HEK293T (cell line): ENCODE data around the gene SPATA2.
"Not testable (repeated sequence)": the region's sequence is repeated elsewhere in the genome, so short reads cannot be mapped to it uniquely, and the experiment has no call there.

Experiments
- CTCF ChIA-PET: fragments of 350-600 bp; formaldehyde crosslinking; extraction: SDS; loops from one replicate; lab custom pipeline; 2021; ENCODE audit warnings: antibody characterized with exemption, inconsistent platforms; lab: Yijun Ruan, JAX
- POLR2A ChIA-PET: fragments of 350-600 bp; formaldehyde crosslinking; extraction: SDS; loops from one replicate; lab custom pipeline; 2020; ENCODE audit warnings: antibody characterized with exemption, inconsistent platforms; lab: Yijun Ruan, JAX
- DNase-seq: peaks from one replicate; pipeline ENCODE4 v3.0.0; 2012; ENCODE audit warnings: mixed read lengths; ENCODE audit errors: extremely low spot score
- ARNT ChIP-seq: fragments of 450-650 bp; IDR thresholded peaks from 2 replicates; pipeline ENCODE4 v1.6.1; 2017; ENCODE audit warnings: mild to moderate bottlenecking
- BHLHE40 ChIP-seq: fragments of 450-650 bp; IDR thresholded peaks from 2 replicates; pipeline ENCODE4 v1.6.1; 2016; ENCODE audit warnings: mild to moderate bottlenecking, moderate library complexity, borderline replicate concordance
- CTBP1 ChIP-seq: fragments of 450-650 bp; IDR thresholded peaks from 2 replicates; pipeline ENCODE4 v1.6.1; 2016; ENCODE audit warnings: borderline replicate concordance
- ELF4 ChIP-seq: fragments of 450-650 bp; IDR thresholded peaks from 2 replicates; pipeline ENCODE4 v1.6.1; 2017; ENCODE audit warnings: antibody characterized with exemption
- FOXA1 ChIP-seq: fragments of 450-650 bp; IDR thresholded peaks from 2 replicates; pipeline ENCODE4 v1.6.1; 2016; ENCODE audit warnings: mild to moderate bottlenecking
- FOXM1 ChIP-seq: fragments of 450-650 bp; IDR thresholded peaks from 2 replicates; pipeline ENCODE4 v1.6.1; 2017; ENCODE audit warnings: mild to moderate bottlenecking, borderline replicate concordance
- HDGF ChIP-seq: fragments of 450-650 bp; IDR thresholded peaks from 2 replicates; pipeline ENCODE4 v1.6.1; 2017; ENCODE audit warnings: antibody characterized with exemption, borderline replicate concordance
- L3MBTL2 ChIP-seq: fragments of 450-650 bp; conservative IDR thresholded peaks from 2 replicates; pipeline ENCODE4 v1.6.1; 2016; ENCODE audit warnings: mild to moderate bottlenecking
- LEF1 ChIP-seq: fragments of 450-650 bp; IDR thresholded peaks from 2 replicates; pipeline ENCODE4 v1.6.1; 2017; ENCODE audit warnings: mild to moderate bottlenecking, borderline replicate concordance
- NFRKB ChIP-seq: fragments of 450-650 bp; IDR thresholded peaks from 2 replicates; pipeline ENCODE4 v1.6.1; 2016; ENCODE audit warnings: mild to moderate bottlenecking, moderate library complexity
- SP1 ChIP-seq: fragments of 450-650 bp; IDR thresholded peaks from 2 replicates; pipeline ENCODE4 v1.6.1; 2017
- SUZ12 ChIP-seq: fragments of 450-650 bp; IDR thresholded peaks from 2 replicates; pipeline ENCODE4 v1.6.1; 2016; ENCODE audit warnings: mild to moderate bottlenecking
- TARDBP ChIP-seq: fragments of 450-650 bp; IDR thresholded peaks from 2 replicates; pipeline ENCODE4 v1.6.1; 2016
- ZNF384 ChIP-seq: fragments of 450-650 bp; IDR thresholded peaks from 2 replicates; pipeline ENCODE4 v1.6.1; 2016
- TF ChIP-seq, protein P1 (sequence below): fragments of 450-650 bp; IDR thresholded peaks from 2 replicates; pipeline ENCODE4 v1.6.1; 2016

The SPATA2 gene, protein sequence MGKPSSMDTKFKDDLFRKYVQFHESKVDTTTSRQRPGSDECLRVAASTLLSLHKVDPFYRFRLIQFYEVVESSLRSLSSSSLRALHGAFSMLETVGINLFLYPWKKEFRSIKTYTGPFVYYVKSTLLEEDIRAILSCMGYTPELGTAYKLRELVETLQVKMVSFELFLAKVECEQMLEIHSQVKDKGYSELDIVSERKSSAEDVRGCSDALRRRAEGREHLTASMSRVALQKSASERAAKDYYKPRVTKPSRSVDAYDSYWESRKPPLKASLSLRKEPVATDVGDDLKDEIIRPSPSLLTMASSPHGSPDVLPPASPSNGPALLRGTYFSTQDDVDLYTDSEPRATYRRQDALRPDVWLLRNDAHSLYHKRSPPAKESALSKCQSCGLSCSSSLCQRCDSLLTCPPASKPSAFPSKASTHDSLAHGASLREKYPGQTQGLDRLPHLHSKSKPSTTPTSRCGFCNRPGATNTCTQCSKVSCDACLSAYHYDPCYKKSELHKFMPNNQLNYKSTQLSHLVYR

DNA sequence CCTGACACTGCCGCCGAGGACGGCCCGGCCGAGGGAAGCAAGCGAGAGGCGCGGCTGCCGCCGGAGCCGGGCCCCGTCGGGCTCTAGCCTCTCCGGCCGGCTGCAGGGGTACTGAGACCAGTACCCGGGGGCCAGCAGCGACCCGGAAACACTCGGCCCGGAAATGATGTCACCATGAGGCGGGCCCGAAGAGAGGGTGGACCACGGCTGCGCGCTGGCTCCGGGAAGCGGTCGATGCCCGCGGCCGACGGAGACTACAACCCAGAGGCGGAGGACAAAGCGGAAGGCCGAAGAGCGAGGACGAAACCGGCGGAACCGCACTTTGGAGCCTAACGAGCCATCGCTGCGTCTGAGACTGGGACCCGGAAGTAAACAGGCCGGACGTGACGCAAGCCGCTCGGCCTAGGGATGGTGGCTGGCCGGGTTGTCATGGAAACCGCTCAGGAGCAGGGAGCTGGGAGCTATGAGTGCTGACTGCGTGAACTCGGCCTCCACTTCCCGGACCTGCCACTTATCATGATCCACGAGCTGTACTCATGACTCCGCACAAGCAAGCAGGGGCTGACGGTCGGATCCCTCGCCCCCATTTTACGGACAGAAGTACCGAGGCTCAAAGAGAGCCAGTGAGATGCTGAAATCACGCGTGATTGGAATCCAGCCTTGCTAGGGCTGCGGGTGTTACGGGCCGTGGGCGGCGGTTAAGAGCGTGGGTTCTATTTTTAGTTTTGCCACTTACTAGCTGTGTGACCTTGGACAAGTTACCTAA, at the start of gene SPATA2:
TSS of gene SPATA2 (minus strand) at position 150 of the 766 bp plus-strand sequence. CDS start 7,039 bp downstream, outside the sequence.
- TF ChIP-seq, protein P1, sequence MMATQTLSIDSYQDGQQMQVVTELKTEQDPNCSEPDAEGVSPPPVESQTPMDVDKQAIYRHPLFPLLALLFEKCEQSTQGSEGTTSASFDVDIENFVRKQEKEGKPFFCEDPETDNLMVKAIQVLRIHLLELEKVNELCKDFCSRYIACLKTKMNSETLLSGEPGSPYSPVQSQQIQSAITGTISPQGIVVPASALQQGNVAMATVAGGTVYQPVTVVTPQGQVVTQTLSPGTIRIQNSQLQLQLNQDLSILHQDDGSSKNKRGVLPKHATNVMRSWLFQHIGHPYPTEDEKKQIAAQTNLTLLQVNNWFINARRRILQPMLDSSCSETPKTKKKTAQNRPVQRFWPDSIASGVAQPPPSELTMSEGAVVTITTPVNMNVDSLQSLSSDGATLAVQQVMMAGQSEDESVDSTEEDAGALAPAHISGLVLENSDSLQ, result peak; percentile 71
- TF ChIP-seq ELF4, result peak; percentile 66
- no peak for TF ChIP-seq HDGF
- TF ChIP-seq FOXM1, result 0 out of 2 replicates have a peak, but pooled peaks have one; percentile 48
- ChIA-PET POLR2A (interaction anchor here (1.0 to 1.3 kb wide), 3 partner anchors 9 to 13 kb away, joined by 3 to 4 read pairs (median 3); no protein-coding TSS in a partner anchor), CTCF (interaction anchor here (0.6 to 0.8 kb wide), 2 partner anchors 69 to 304 kb away, joined by 3 to 4 read pairs; no protein-coding TSS in a partner anchor)

DNA sequence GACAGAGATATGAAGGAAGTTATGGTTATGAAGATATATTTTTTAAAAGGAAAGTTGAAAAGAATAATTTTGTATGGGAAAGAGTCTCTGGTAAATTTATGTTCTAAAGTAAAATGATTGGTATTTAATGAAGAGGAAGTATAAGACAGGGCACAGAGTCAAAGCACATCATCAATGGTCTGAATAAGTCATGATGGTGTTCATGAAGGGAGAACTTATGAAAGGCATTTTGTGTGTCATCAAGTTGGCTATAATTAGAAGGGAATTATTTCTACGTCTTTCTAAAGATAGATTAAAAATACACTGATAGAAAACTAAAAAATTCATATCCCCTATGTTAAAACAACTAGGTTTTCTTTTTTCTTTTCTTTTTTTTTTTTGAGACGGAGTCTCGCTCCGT, 46.1 kb upstream of the SPATA2 start:
- DNase-seq, result no peak
- TF ChIP-seq, protein P1, result no peak
- no peak for TF ChIP-seq ARNT
- no peak for TF ChIP-seq L3MBTL2
- no peak for TF ChIP-seq LEF1
- TF ChIP-seq FOXA1, result no peak
- no peak for TF ChIP-seq TARDBP
- TF ChIP-seq BHLHE40, result no peak
- no peak for TF ChIP-seq CTBP1
- no peak for TF ChIP-seq ZNF384
- no peak for TF ChIP-seq ELF4
- no peak for TF ChIP-seq SUZ12
- POLR2A ChIA-PET, result no interaction called here
- CTCF ChIA-PET, result no interaction called here

More for the DNA sequence above, at the start of gene SPATA2:
- peak; percentile 96 for DNase-seq

DNA sequence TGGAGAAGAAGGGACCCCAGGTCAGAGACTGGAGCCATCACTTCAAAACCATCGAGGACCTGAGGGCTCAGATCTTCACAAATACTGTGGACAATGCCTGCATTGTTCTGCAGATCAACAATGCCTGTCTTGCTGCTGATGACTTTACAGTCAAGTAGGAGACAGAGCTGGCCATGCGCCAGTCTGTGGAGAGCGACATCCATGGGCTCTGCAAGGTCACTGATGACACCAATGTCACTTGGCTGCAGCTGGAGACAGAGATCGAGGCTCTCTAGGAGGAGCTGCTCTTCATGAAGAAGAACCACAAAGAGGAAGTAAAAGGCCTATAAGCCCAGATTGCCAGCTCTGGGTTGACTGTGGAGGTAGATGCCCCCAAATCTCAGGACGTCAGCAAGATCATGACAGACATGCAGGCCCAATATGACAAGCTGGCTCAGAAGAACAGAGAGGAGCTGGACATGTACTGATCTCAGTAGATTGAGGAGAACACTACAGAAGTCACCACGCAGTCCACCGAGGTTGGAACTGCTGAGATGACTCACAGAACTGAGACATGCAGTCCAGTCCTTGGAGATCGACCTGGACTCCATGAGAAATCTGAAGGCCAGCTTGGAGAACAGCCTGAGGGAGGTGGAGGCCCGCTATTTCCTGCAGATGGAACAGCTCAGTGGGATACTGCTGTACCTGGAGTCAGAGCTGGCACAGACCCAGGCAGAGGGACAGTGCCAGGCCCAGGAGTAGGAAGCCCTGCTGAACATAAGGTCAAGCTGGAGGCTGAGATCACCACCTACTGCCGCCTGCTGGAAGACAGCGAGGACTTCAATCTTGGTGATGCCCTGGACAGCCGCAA, 42.0 kb upstream of the SPATA2 start:
- POLR2A ChIA-PET, CTCF ChIA-PET, DNase-seq: not testable (repeated sequence)

DNA sequence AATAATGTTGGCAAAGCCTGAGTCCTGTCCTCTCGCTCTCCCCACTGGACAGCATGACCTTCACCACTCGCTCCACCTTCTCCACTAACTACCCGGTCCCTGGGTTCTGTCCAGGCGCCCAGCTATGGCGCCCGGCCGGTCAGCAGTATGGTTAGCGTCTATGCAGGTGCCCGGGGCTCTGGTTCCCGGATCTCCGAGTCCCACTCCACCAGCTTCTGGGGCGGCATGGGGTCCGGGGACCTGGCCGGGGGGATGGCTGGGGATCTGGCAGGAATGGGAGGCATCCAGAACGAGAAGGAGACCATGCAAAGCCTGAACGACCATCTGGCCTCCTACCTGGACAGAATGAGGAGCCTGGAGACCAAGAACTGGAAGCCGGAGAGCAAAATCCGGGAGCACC, 41.4 kb upstream of the SPATA2 start:
- DNase-seq, result no peak
- POLR2A ChIA-PET, result no interaction called here
- CTCF ChIA-PET, result no interaction called here
- no peak for TF ChIP-seq FOXM1
- no peak for TF ChIP-seq LEF1
- TF ChIP-seq ARNT, result no peak

DNA sequence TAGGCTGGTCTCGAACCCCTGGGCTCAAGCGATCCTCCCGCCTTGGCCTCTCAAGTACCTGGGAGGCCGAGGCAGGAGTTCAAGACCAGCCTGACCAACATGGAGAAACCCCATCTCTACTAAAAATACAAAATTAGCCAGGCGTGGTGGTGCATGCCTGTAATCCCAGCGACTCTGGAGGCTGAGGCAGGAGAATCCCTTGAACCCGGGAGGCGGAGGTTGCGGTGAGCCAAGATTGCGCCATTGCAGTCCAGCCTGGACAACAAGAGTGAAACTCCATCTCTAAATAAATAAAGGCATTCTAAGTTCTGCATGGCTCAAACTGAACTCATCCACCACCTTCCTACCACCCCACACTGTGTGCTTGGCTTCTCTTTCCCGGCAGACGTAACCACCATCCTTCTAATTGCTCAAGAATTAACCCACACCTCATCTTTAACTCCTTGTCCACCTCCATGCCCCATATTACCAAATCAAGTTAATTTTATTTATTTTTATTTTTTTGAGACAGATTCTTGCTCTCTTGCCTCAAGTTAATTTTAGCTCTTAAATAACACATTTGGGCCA, 40.6 kb upstream of the SPATA2 start:
- POLR2A ChIA-PET, DNase-seq: not testable (repeated sequence)
- CTCF ChIA-PET, result interaction anchor here (0.8 kb wide), 1 partner anchor 10 kb away, joined by 3 read pairs; no protein-coding TSS in a partner anchor

DNA sequence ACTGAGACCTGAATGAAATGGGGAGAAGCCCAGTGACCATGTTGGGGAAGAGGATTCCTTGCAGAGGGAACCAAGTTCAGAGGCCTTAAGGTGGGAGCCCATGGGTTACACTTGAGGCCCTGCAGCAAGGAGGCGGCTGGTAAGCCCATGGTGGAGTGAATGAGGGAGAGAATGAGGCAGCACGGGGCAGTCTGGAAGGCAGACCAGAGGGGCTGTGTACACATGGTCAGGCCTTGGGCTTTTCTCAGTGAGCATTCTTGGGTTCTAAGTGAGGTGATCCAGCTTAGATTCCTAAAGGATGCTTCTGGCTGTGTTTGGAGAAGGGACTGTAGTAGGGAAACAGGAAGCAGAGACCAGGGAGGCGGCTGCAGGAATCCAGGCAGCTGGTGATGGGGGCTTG, 39.8 kb upstream of the SPATA2 start:
- CTCF ChIA-PET, result interaction anchor here (1.3 kb wide), 1 partner anchor 9 kb away, joined by 3 read pairs; no protein-coding TSS in a partner anchor
- no peak for TF ChIP-seq NFRKB
- TF ChIP-seq, protein P1, result no peak
- TF ChIP-seq L3MBTL2, result no peak
- no peak for TF ChIP-seq LEF1
- no peak for TF ChIP-seq FOXA1
- no peak for TF ChIP-seq SP1
- POLR2A ChIA-PET, result no interaction called here
- no peak for DNase-seq
